GM12878 (cell line): ENCODE data around the gene FKBP4. TPM values are rescaled to one million over a fixed set of nuclear protein-coding genes. Genes with fewer than 3 reads are reported as not detected.

ENCODE experiments used
- ATAC-seq: fragments of 200-7000 bp; cut with Tn5 transposase; 3 replicates; pipeline ENCODE4 v1.9.1; 2020; ENCODE audit warnings: mild to moderate bottlenecking, moderate library complexity
- BruUV-seq: library from RNA; stranded (reverse); fragments of 400-500 nt; replicated peaks from 2 replicates; lab custom pipeline; 2021; lab: Mats Ljungman, UMichigan
- CTCF ChIA-PET: fragments of 300-600 bp; sonication (Branson Sonifier 250); formaldehyde crosslinking; extraction: SDS; loops from one replicate; lab custom pipeline; 2021; ENCODE audit warnings: inconsistent platforms; lab: Yijun Ruan, JAX
- POLR2A ChIA-PET: fragments of 350-600 bp; formaldehyde crosslinking; extraction: SDS; loops from one replicate; lab custom pipeline; 2021; ENCODE audit warnings: inconsistent platforms; lab: Charles Lee
- RAD21 ChIA-PET: fragments of 300-600 bp; sonication (Branson Sonifier 250); formaldehyde crosslinking; loops from one replicate; lab custom pipeline; 2023; ENCODE audit warnings: antibody characterized with exemption; ENCODE audit not compliant: unreplicated experiment; lab: Charles Lee
- SMC1A ChIA-PET: fragments of 300-600 bp; sonication (Branson Sonifier 250); formaldehyde crosslinking; loops from one replicate; lab custom pipeline; 2023; ENCODE audit not compliant: unreplicated experiment, uncharacterized antibody; lab: Charles Lee
- DNase-seq: peaks from one replicate; pipeline ENCODE4 v3.0.0-alpha.2; 2011; ENCODE audit warnings: low read depth, low spot score
- FAIRE-seq: peaks from 3 replicates; lab custom pipeline; 2011; peaks lifted over from hg19 to GRCh38; lab: Jason Lieb, UNC
- H2AFZ ChIP-seq: 2 replicates; pipeline ENCODE4 v1.6.0; 2011; ENCODE audit warnings: low read depth, low read length, control low read depth; ENCODE audit not compliant: control insufficient read depth
- H3K27ac ChIP-seq: 2 replicates; pipeline ENCODE4 v1.5.1; 2011; ENCODE audit warnings: control low read depth; ENCODE audit not compliant: control insufficient read depth, insufficient read depth
- H3K27me3 ChIP-seq, 2 experiments: replicated peaks in 1 of 2; 2 replicates each; pipeline versions ENCODE4 v1.6.0 to v1.6.1; 2011; ENCODE audit warnings: low read length in 1 of 2; ENCODE audit not compliant: control insufficient read depth in 2 of 2, insufficient read depth in 2 of 2
- H3K36me3 ChIP-seq, 2 experiments: 2 replicates each; pipeline ENCODE4 v1.5.1; 2011; ENCODE audit warnings: low read length in 1 of 2; ENCODE audit not compliant: control insufficient read depth in 2 of 2, insufficient read depth in 2 of 2
- H3K4me1 ChIP-seq: 2 replicates; pipeline ENCODE4 v1.6.1; 2011; ENCODE audit warnings: mild to moderate bottlenecking, low read length, moderate library complexity, mixed read lengths; ENCODE audit not compliant: control insufficient read depth, insufficient read depth
- H3K4me2 ChIP-seq: 2 replicates; pipeline ENCODE4 v1.6.0; 2011; ENCODE audit warnings: control low read depth; ENCODE audit not compliant: control insufficient read depth, insufficient read depth
- H3K4me3 ChIP-seq: fragments of 200-600 bp; sonication (generic); 2 replicates; pipeline ENCODE4 v1.5.1; 2016
- H3K79me2 ChIP-seq: 2 replicates; pipeline ENCODE4 v1.6.0; 2011; ENCODE audit warnings: low read length; ENCODE audit not compliant: control insufficient read depth, insufficient read depth
- H3K9ac ChIP-seq: 2 replicates; pipeline ENCODE4 v1.8.0; 2011; ENCODE audit warnings: low read length, control low read depth, mixed read lengths; ENCODE audit not compliant: control insufficient read depth, insufficient read depth
- H3K9me3 ChIP-seq: replicated peaks from 3 replicates; pipeline ENCODE4 v1.5.1; 2011; ENCODE audit warnings: mild to moderate bottlenecking, low read length; ENCODE audit not compliant: control insufficient read depth, insufficient read depth
- H4K20me1 ChIP-seq: 2 replicates; pipeline ENCODE4 v1.6.0; 2011; ENCODE audit not compliant: control insufficient read depth, insufficient read depth
- ATF7 ChIP-seq: fragments of 450-650 bp; IDR thresholded peaks from 2 replicates; pipeline ENCODE4 v1.6.1; 2016; ENCODE audit warnings: low read depth, mild to moderate bottlenecking
- IKZF1 ChIP-seq: fragments of 450-650 bp; conservative IDR thresholded peaks from 2 replicates; pipeline ENCODE4 v1.6.1; 2017; ENCODE audit warnings: antibody characterized with exemption, mild to moderate bottlenecking
- NFYA ChIP-seq: IDR thresholded peaks from 2 replicates; pipeline ENCODE4 v1.6.1; 2011; ENCODE audit warnings: low read depth, mild to moderate bottlenecking, low read length, improper control_type of control experiment, borderline replicate concordance
- NR2C1 ChIP-seq: fragments of 450-650 bp; IDR thresholded peaks from 2 replicates; pipeline ENCODE4 v1.6.1; 2017; ENCODE audit warnings: antibody characterized with exemption, mild to moderate bottlenecking, moderate library complexity
- PAX8 ChIP-seq: fragments of 450-650 bp; IDR thresholded peaks from 2 replicates; pipeline ENCODE4 v1.6.1; 2017; ENCODE audit warnings: mild to moderate bottlenecking, moderate library complexity
- POLR2A ChIP-seq: IDR thresholded peaks from 2 replicates; pipeline ENCODE4 v1.6.1; 2011; ENCODE audit warnings: low read depth, mild to moderate bottlenecking, low read length
- RAD21 ChIP-seq: IDR thresholded peaks from 2 replicates; pipeline ENCODE4 v1.6.1; 2011; ENCODE audit warnings: mild to moderate bottlenecking, low read depth, low read length, moderate library complexity; ENCODE audit not compliant: insufficient read depth
- RB1 ChIP-seq: fragments of 450-650 bp; formaldehyde crosslinking; IDR thresholded peaks from 2 replicates; pipeline ENCODE4 v1.6.1; 2017; ENCODE audit warnings: mild to moderate bottlenecking, borderline replicate concordance
- RUNX3 ChIP-seq: IDR thresholded peaks from 2 replicates; pipeline ENCODE4 v1.6.1; 2012; ENCODE audit warnings: low read length, inconsistent platforms
- SMAD5 ChIP-seq: IDR thresholded peaks from 2 replicates; pipeline ENCODE4 v1.6.1; 2016; ENCODE audit warnings: antibody characterized with exemption, low read depth
- SMC3 ChIP-seq: IDR thresholded peaks from 2 replicates; pipeline ENCODE4 v1.6.1; 2011; ENCODE audit warnings: low read length, improper control_type of control experiment, borderline replicate concordance
- TARDBP ChIP-seq: IDR thresholded peaks from 2 replicates; pipeline ENCODE4 v1.6.1; 2016; ENCODE audit warnings: borderline replicate concordance
- TCF7 ChIP-seq: IDR thresholded peaks from 2 replicates; pipeline ENCODE4 v1.6.1; 2014; ENCODE audit warnings: antibody characterized with exemption, borderline replicate concordance
- YY1 ChIP-seq: IDR thresholded peaks from 2 replicates; pipeline ENCODE4 v1.6.1; 2011; ENCODE audit warnings: low read depth, mild to moderate bottlenecking, low read length
- WGBS: methylation state at CpG from one replicate; pipeline ENCODE4 v1.1.6; 2016; ENCODE audit warnings: low lambda C conversion rate; ENCODE audit not compliant: insufficient replicate concordance, insufficient coverage; ENCODE audit errors: missing lambda C conversion rate; 5-methylcytosine and 5-hydroxymethylcytosine counted together
- in situ Hi-C: fragments of 300-500 bp; cut with MboI; formaldehyde crosslinking; loops from 9 replicates; pipeline ENCODE4 v1.14.3; 2018; ENCODE audit warnings: mixed read lengths
- intact Hi-C: fragments of 100-400 bp; cut with micrococcal nuclease; formaldehyde crosslinking; loops from one replicate; pipeline ENCODE4 v1.14.2; 2022; ENCODE audit not compliant: unreplicated experiment
- polyA plus RNA-seq, 11 experiments: library from polyadenylated mRNA; depleted of rRNA in 4 of 11; unstranded in 6 of 11; stranded (reverse) in 5 of 11; fragments of >200 nt; fragmentation: Nextera tagmentation in 4 of 11; fragmentation: Illumina TruSeq in 1 of 11; extraction: Ambion mirVana in 4 of 11; extraction: Trizol in 1 of 11; gene quantifications; 1 replicate in 1 of 11; 2 replicates in 10 of 11; pipeline versions ENCODE4 v1.2.1 to v1.2.3, GENCODE V29; 2011 to 2016; ENCODE audit warnings: inconsistent platforms in 2 of 11, missing spikeins in 2 of 11, low read depth in 1 of 11
- total RNA-seq, 4 experiments: library from RNA; depleted of rRNA in 3 of 4; stranded (reverse); fragments of >200 nt in 3 of 4; fragmentation: Illumina TruSeq in 1 of 4; extraction: Trizol in 1 of 4; gene quantifications; 2 replicates each; pipeline versions ENCODE4 v1.2.1 to v1.2.3, GENCODE V29; 2013 to 2021
- TF ChIP-seq, protein P1 (sequence below): fragments of 450-650 bp; formaldehyde crosslinking; IDR thresholded peaks from 2 replicates; pipeline ENCODE4 v1.4.0; 2020; ENCODE audit warnings: mild to moderate bottlenecking, moderate library complexity
- TF ChIP-seq, protein P2 (sequence below): IDR thresholded peaks from 2 replicates; pipeline ENCODE4 v1.6.1; 2012; ENCODE audit warnings: low read length, inconsistent platforms
- TF ChIP-seq, protein P3 (sequence below): fragments of 150-350 bp; IDR thresholded peaks from 2 replicates; pipeline ENCODE4 v1.6.1; 2016; ENCODE audit warnings: low read depth, low read length

FKBP4 gene
- total and polyA plus RNA-seq, 10 of the 15 experiments (the other 5 are each of a cell fraction or from before 2014, with no cell fraction given): 8.9 to 90.0 (median 45.4) TPM

DNA sequence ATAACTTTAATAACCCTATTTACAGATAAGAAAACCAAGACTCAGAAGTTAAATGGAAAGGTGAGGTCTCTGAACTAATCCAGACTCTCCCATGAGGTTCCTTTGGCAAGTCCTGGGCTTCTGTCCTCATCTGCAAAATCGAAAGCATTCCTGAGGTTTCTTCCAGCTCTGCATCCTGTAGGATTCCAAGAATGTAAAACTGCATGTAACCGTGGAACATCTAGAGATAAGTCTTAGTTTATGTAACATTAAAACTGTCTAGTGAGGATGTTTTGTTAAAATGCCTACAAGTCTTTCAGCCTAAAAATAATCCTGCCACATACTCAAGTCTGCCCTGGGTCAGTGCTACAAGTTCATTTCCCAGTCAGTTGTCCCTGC, 10.4 kb downstream of the FKBP4 start (continued):
- TF ChIP-seq SMC3: no peak
- TF ChIP-seq, protein P1, sequence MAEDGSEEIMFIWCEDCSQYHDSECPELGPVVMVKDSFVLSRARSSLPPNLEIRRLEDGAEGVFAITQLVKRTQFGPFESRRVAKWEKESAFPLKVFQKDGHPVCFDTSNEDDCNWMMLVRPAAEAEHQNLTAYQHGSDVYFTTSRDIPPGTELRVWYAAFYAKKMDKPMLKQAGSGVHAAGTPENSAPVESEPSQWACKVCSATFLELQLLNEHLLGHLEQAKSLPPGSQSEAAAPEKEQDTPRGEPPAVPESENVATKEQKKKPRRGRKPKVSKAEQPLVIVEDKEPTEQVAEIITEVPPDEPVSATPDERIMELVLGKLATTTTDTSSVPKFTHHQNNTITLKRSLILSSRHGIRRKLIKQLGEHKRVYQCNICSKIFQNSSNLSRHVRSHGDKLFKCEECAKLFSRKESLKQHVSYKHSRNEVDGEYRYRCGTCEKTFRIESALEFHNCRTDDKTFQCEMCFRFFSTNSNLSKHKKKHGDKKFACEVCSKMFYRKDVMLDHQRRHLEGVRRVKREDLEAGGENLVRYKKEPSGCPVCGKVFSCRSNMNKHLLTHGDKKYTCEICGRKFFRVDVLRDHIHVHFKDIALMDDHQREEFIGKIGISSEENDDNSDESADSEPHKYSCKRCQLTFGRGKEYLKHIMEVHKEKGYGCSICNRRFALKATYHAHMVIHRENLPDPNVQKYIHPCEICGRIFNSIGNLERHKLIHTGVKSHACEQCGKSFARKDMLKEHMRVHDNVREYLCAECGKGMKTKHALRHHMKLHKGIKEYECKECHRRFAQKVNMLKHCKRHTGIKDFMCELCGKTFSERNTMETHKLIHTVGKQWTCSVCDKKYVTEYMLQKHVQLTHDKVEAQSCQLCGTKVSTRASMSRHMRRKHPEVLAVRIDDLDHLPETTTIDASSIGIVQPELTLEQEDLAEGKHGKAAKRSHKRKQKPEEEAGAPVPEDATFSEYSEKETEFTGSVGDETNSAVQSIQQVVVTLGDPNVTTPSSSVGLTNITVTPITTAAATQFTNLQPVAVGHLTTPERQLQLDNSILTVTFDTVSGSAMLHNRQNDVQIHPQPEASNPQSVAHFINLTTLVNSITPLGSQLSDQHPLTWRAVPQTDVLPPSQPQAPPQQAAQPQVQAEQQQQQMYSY (CRISPR knock-in tag): no peak

DNA sequence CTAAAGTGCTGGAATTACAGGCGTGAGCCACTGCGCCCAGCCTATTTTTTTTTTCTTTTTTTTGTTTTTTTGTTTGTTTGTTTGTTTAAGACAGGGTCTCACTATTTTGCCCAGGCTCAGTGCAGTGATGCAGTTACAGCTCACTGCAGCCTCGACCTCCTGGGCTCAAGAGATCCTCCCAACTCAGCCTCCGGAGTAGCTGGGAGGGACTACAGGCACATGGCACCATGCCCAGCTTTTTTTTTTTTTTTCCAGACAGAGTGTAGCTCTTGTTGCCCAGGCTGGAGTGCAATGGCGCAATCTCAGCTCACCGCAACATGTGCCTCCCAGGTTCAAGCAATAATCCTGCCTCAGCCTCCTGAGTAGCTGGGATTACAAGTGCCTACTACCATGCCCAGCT, 11.9 kb downstream of the FKBP4 start:
- Histone ChIP-seq H2AFZ (no peak overlapping the region), H3K9me3 (no peaks in the 10 kb centered on the region), H3K4me2 (no peak overlapping the region), H3K27me3 (no peaks in the 10 kb centered on the region), H4K20me1 (no peaks in the 10 kb centered on the region), H3K4me3 (no peak overlapping the region), H3K79me2 (peaks cover 2% of the 10 kb centered on the region), H3K4me1 (peaks cover 14% of the 10 kb centered on the region), H3K9ac (no peak overlapping the region), H3K27ac (no peak overlapping the region), H3K36me3 (peaks cover 9 to 13% of the 10 kb centered on the region in 2 experiments; a peak in 2 of 4 replicates)
- in situ Hi-C loops (no loop called here), intact Hi-C loops (no loop called here)
- SMC1A ChIA-PET: no interaction called here
- 84% methylated on average over 6 of the region's 6 CpGs for WGBS
- RAD21 ChIA-PET: no interaction called here
- DNase-seq: no peak
- CTCF ChIA-PET: no interaction called here
- no peak for FAIRE-seq
- no peak for ATAC-seq
- no TSS peak for BruUV-seq
- POLR2A ChIA-PET: interaction anchor here (0.7 kb wide), 1 partner anchor 11 kb away, joined by 4 read pairs; no protein-coding TSS in a partner anchor
- TF ChIP-seq NFYA (no peak), SMAD5 (no peak), IKZF1 (no peak), ATF7 (no peak), YY1 (no peak), RB1 (no peak), TCF7 (no peak), TARDBP (no peak), RAD21 (no peak), RUNX3 (no peak), NR2C1 (no peak), PAX8 (no peak), POLR2A (no peak)
- TF ChIP-seq, protein P2, sequence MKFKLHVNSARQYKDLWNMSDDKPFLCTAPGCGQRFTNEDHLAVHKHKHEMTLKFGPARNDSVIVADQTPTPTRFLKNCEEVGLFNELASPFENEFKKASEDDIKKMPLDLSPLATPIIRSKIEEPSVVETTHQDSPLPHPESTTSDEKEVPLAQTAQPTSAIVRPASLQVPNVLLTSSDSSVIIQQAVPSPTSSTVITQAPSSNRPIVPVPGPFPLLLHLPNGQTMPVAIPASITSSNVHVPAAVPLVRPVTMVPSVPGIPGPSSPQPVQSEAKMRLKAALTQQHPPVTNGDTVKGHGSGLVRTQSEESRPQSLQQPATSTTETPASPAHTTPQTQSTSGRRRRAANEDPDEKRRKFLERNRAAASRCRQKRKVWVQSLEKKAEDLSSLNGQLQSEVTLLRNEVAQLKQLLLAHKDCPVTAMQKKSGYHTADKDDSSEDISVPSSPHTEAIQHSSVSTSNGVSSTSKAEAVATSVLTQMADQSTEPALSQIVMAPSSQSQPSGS: no peak
- TF ChIP-seq, protein P3, sequence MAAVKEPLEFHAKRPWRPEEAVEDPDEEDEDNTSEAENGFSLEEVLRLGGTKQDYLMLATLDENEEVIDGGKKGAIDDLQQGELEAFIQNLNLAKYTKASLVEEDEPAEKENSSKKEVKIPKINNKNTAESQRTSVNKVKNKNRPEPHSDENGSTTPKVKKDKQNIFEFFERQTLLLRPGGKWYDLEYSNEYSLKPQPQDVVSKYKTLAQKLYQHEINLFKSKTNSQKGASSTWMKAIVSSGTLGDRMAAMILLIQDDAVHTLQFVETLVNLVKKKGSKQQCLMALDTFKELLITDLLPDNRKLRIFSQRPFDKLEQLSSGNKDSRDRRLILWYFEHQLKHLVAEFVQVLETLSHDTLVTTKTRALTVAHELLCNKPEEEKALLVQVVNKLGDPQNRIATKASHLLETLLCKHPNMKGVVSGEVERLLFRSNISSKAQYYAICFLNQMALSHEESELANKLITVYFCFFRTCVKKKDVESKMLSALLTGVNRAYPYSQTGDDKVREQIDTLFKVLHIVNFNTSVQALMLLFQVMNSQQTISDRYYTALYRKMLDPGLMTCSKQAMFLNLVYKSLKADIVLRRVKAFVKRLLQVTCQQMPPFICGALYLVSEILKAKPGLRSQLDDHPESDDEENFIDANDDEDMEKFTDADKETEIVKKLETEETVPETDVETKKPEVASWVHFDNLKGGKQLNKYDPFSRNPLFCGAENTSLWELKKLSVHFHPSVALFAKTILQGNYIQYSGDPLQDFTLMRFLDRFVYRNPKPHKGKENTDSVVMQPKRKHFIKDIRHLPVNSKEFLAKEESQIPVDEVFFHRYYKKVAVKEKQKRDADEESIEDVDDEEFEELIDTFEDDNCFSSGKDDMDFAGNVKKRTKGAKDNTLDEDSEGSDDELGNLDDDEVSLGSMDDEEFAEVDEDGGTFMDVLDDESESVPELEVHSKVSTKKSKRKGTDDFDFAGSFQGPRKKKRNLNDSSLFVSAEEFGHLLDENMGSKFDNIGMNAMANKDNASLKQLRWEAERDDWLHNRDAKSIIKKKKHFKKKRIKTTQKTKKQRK: no peak
